HG02610 (cell line): ENCODE results near the gene ACTR3C.
A peak's percentile ranks its signal among the peaks of the same experiment; 100 is the strongest.

Experiments
- ATAC-seq: cut with Tn5 transposase; IDR thresholded peaks from one replicate; pipeline ENCODE4 v1.9.1; 2021; ENCODE audit warnings: mild to moderate bottlenecking, moderate library complexity; ENCODE audit not compliant: unreplicated experiment

Gene ACTR3C

DNA sequence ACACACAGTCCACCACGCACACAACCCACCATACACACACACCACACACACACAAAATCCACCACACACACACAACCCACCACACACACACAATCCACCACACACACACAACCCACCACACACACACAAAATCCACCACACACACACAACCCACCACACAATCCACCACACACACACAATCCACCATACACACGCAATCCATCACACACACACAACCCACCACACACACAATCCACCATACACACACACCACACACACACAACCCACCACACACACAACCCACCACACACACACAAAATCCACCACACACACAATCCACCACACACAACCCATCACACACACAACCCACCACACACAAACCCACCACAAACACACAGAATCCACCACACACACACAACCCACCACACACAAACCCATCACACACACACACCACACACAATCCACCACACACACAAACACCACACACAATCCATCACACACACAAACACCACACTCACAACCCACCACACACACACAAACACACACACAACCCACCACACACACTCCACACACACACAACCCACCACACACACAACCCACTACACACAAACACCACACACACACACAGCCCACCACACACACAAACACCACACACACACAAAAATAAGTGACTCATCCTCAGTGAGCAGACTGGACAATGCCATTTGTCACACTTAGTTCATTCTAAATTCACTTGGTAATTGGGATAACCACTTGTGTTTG, 36.4 kb upstream of the ACTR3C start:
- ATAC-seq = no peak

DNA sequence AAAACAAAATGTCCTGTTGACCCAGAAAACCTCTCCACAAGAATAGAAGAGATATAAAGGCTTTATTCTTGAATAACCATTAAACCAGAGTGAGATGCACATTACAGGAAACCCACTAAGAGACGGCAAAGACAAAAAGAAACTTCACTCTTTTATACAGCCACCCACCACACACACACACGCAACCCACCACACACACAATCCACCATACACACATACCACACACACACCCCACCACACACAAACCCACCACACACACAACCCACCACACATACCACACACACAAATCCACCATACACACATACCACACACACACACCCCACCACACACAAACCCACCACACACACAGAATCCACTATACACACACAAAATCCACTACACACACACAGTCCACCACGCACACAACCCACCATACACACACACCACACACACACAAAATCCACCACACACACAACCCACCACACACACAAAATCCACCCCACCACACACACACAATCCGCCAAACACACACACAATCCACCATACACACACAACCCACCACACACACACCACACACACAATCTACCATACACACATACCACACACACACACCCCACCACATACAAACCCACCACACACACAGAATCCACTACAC, 35.8 kb upstream of the ACTR3C start:
- no peak for ATAC-seq

DNA sequence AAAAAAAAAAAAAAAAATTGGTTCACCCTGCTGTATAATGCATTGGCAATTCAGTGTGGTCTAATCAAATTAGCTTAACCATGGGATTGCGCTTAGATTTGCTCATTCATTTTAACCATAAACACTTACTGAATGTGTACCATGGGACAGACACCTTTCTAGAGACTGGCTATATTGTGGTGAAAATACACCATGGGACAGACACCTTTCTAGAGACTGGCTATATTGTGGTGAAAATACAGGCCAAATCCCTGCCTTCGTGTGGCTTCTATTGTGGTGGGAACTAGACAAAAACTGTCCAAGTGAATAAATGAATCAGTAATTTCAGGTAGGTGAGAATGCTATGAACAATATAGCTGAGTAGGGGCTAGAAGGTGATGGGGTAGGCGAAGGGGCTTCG, 35.1 kb upstream of the ACTR3C start:
- ATAC-seq = no peak

DNA sequence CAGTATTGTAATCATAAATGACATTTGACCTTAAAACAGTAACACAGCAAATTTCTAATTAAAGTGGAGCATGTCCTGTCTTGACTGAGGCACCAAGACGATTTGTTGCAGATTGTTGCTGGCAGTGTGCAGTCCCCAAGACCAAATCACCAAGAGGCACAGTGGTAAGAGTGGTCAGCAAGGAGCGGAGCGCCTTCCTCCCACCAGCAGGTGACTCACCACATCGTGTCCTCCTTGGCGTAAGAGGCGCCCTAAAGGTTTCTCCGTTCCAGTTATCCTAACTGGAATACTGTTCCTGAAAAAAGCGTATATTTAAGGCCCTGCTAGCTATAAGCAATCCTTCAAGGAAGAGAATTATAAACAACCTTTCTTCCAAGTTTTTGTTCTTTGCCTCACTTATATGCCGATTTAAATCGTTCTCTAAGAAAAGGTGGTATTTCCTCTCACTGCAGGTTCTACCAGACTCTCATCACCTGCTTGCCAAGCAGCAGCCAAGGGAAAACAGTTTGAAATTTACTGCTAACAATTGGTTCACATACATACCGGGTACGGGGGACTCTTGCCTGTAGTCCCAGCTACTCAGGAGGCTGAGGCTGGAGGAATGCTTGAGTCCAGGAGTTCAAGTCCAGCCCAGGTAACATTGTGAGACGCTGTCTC, 34.6 kb upstream of the ACTR3C start:
- peak; percentile 17 for ATAC-seq

DNA sequence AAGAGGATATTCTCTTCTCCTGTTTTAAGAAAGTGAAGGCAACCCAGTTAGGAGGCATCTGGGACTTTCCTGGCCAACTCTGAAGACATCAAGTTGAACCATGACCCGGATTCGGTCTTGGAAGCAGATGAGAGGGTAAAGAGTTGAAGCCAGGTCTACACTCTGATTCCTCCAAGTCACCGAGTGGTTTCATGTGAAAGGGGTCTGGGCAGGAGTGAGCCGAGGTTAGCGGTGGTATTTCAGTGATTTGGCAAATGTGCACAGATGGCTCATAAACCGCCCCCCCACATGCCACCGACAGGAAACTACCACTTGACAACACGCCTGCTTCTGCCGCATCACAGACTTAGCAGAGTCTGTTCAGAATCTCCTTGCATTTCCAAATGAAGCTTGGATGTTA, 33.9 kb upstream of the ACTR3C start:
- peak; percentile 42 for ATAC-seq

DNA sequence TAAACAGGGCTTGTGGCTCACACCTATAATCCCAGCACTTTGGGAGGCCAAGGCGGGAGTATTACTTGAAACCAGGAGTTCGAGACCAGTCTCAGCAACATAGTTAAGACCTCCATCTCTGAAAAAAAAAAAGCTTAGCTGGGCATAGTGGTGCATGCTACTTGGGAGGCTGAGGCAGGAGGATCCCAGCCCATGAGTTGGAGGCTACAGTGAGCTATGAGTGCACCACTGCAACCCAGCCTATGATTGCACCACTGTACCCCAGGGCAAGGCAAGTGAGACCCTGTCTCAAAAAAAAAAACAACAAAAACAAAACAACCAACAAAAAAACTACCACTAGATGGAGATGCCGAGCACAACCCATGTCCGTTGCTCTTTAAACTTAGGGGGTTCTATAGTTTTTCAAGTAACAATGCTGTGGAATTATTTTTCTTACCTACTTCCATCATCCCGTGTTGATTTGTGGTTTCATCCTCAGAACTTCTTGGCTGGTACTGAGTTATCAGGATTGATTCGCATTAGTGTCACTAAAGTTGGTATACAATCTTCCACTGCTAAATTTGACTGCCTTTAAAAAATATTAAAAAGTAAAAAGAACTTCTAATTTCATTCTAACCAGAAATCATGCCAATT, 33.0 kb upstream of the ACTR3C start:
- no peak for ATAC-seq

DNA sequence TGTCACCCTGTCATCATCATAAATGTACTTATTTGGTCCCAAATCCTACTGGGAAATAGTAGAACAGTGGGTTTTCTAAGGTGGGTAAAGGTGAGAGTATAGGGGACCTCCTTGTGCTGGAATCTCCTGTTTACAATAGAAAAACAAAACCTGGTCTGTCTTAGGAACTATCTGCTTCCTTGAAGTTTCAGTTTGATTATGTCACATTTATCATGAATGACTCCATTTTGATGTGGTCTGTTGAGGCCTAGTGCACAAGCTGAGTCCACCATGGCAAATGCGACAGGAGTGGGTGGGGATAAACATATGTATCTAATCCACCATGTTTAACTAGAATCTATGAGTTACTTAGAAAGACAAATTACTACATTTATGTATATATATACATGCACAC, 32.3 kb upstream of the ACTR3C start:
- ATAC-seq = no peak

DNA sequence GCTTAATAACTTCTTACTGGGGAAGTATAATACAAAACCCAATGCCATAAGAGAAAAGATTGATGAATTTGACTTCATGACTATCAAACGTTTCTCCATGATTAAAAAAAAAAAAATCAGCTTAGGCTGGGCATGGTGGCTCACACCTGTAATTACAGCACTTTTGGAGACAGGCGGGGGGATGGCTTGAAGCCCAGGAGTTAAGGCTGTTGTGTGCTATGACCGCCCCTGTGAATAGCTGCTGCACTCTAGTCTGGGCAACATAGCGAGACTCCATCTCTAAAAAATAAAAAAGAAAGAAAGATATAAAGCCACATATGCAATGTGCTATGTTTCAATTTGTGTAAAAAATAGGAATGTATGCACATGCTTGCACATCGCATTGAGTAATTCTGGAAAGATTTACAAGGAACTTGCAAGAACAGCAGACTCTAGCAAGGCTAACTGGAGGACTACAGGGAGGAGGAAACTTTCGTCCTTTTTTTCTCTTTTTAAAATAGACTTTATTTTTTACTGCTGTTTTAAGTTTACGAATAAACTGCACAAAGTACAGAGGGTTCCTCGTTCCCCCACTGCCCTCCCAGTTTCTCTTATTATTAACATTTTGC, 28.3 kb upstream of the ACTR3C start:
- ATAC-seq = no peak

DNA sequence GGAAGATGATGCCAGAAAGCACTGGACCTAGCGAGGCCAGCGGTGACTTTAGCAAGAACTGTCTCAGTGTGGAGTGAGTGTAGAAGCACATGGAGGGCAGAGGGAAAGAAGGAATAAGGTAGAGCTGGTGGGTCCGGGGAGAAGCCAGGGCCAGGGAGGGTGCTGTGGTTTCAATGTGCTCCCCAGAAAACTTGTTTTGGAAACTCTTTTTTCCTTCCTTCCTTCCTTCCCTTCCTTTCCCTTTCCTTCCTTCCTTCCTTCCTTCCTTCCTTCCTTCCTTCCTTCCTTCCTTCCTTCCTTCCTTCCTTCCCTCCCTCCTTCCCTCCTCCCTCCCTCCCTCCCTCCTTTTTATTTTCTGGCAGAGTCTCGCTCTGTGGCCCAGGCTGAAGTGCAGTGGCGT, 23.6 kb upstream of the ACTR3C start:
- no peak for ATAC-seq

DNA sequence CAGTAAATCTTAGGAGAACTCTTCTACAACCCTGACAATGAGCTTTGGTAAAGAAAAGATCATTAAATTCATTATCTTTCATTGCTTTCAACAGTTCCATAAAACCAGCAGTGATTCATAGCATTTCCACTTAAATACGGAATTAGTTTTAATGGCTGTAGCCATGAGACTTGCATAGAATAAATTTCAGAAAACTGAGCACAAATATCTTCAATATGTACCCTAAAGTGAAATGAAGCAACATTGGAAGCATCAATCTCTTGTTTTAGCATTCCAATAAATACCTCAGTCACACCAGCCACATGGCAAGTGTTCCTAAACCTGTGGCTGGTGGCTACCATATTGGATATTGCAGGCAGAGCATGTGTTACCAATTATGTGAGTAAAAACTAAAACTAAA, 21.7 kb upstream of the ACTR3C start:
- ATAC-seq = no peak

DNA sequence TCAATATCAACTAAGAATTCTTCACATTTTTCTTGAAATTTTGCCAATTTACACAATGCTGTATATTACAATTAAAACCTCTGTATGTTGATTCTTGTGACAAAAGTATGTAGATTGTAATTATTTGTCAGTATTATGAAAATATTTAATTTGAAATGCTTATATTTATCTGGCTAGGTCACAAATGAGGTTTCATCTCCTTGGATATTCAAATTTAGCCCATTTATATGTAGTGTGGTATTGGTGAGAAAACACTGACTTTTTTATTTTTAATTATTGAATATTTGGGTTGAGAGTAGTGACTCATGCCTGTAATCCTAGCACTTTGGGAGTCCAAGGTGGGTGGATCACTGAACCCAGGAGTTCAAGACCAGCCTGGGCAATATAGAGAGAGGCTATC, 21.0 kb upstream of the ACTR3C start:
- ATAC-seq = no peak

DNA sequence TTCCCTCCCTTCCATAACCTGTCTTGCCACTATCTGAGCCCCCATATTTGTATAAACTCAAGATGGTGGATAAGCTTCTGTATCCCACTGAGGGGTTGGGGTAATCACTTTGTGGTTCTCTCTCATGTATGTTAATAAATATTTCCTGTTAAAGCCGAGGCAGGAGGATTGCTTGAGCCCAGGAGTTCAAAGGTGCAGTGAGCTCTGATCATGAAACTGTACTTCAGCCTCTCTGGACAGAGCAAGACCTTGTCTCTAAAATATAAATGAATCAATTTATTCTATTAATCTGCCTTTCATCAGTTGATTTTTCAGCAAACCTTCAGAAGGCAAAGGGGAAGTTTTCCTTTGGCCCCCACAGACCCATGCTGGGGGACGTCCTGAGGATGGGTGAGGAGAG, 19.9 kb upstream of the ACTR3C start:
- no peak for ATAC-seq

DNA sequence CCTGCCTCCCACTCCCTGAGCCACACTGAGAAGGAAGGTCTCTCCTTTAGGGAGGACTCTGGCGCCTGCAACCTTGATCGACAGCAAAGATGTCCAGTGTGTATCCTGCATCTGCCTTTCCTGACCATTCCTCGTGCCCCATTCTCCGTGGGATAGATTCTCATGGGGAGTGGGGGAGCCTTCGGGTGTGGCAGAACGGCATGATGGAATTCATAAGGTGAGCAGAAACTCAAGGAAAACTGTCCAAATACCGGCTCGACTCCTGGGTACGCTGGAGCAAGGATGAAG, 18.7 kb upstream of the ACTR3C start:
- no peak for ATAC-seq

DNA sequence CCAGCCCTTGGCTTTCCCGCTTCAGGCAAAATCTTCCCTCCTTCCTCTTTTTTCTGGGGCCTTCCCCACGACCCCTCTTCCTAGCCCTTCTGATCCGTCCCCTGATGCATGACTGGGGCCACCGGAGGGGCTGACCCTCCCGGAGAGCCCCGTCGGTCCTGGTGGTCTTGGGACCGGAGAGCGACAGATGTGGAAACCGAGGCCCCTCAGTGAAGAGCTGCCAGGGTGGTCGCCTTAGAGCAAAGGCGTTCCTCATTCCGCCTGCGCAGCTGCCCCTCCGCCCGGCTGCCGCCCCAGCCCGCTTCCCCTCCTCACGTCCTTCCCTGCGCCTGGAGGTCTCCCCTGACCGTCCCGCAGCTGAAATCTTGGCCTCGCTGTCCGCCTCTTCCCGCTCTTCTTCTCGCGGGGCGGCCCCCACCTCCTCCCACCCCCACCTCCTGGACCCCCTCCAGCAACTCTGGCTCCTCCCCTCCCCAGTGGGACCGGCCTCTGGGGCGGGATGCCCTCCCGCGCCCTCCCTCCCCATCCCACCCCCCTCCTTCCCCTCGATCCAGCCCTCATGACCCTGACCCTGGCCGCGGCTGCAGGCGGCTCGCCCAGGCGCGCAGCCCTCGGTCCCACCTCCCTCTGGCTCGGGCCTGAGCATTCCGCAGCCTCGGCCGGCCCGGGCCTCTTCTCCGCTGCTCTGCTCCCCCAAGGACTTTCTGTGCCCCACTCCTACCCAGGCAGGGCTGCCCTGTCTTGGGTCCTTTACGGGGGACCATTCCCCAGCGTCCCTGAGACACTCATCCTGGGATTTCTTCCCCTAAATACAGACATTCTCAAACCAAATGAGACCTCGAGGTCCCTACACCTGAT, 18.1 kb upstream of the ACTR3C start, which contains the start of gene RARRES2:
TSS of gene RARRES2 (minus strand) at position 367 of the 858 bp plus-strand sequence. CDS start 1,020 bp downstream, outside the sequence.
- no peak for ATAC-seq

DNA sequence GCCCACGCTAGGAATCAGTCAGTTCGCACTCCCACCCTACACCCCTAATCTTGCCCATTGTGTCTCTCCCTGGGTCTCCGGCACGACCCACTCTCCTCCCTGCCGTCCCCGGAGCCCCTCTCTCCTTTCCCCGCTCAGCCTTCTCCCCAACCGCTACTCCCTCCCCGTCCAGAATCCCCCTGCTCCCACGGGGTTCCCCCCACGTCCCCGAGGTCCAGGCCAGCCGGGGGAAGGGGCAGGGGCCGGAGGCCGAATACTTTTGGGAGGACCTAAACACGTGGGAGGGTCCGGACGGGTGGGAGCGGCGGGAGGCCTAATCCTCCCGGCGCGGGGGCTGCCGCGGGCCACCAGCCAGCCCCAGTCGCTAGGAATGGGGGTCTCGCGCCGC, 17.5 kb upstream of the ACTR3C start:
- ATAC-seq = no peak

DNA sequence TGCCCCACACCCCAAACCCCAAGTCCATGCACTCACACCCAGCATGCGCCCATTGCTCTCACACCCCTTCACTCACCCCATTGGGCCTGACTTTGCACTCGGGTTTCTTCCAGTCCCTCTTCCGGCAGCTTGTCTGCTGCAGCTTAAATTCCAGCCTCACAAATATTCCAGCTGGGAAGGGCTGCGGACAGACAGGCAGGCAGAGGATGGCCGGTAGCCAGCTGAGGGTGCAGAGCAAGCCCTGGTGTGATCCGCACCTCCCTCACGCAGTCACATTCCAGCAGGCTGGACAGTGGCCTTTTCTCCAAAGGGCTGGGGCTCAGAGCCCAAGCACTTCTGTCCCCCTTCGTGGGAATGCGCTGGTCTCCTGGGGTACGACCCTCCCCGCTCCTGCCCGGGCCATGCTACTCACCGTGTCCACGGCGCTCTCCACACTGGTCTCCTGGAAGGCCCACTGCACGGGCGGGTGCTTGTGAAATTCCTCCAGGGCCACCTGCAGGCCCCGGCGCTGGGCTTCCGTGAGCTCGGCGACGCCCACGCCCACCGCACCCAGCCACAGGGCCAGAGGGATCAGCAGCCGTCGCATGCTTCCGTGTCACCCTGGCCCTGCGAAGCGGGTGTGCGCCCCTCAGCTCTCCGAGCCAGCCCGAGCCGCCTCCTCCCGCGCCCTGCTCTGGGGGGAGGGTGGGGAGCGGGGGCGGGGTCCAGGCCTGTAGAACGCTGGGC, 16.8 kb upstream of the ACTR3C start:
- ATAC-seq = no peak

DNA sequence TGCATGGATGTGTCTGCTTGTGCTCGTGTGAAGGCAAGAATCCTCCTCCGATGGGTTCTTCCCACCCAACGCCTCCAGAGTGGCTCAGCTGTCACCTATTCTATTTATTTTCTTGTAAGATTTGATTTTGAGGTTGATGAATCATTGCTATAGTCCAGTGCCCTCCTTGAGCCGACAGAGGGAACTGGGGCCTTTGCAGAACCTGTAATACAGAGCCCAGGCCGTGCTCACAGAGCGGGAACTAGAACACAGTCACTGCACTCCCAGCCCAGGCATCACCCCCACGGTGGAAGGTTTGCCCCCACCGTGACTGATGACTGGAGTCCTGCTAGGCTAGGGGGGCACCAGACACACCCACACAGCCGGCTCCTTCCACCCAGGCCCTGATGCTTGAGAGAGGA, 16.1 kb upstream of the ACTR3C start:
- ATAC-seq = no peak

DNA sequence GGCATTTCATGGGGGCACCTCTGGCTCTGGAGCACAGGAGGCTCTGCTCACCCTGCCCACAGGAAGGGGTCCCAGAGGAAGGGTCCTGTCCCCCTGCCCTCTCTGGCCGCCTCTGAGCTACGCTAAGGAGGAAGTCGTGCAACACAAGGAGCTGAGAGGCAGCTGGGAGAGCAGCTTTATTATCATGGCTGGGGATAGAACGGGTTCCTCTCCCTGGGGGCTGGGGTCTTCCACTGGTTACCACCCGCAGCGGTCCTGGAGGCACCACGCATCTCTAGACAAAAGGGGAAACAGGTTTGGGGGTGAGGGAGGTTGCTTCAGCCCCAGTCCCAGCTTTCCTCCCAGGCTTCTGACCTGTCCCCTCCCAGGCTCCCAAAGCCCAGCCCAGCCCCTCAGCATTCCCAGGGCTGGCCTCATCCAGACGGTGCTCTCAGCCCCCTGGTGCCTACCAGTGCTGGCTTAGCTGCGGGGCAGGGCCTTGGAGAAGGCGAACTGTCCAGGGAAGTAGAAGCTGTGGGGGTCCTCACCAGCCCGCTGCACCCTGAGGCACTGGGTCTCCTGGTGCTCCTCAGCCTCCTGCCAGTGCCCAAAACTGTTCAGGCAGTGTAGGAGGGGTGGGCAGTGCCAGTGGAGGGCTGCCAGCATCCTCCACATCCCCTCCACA, 15.0 kb upstream of the ACTR3C start:
- ATAC-seq = no peak

DNA sequence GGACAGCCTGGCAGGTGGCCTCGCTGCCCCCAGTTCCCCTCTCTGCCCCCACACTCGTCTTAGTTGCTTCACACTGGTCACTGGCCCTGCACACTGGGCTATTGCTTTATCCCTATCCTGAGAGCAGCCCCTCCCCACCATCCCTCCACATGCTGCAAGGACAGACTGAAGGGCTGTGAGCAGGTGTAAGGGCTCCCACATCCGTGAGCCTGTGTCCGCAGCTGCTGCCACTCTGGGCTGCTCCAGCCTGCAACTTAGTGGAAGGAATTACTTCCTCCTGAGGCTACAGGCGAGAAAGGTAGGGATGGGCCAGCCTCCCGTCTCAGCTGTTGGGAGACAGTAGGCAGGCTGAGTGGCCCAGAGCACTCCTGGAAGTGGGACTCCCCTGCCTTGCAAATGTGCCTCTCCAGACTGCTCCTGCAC, 14.3 kb upstream of the ACTR3C start:
- no peak for ATAC-seq
